ENCODE measurements around the gene SLFN5.
"Not testable (repeated sequence)": the region's sequence is repeated elsewhere in the genome, so short reads cannot be mapped to it uniquely, and the experiment has no call there.

The SLFN5 gene

DNA sequence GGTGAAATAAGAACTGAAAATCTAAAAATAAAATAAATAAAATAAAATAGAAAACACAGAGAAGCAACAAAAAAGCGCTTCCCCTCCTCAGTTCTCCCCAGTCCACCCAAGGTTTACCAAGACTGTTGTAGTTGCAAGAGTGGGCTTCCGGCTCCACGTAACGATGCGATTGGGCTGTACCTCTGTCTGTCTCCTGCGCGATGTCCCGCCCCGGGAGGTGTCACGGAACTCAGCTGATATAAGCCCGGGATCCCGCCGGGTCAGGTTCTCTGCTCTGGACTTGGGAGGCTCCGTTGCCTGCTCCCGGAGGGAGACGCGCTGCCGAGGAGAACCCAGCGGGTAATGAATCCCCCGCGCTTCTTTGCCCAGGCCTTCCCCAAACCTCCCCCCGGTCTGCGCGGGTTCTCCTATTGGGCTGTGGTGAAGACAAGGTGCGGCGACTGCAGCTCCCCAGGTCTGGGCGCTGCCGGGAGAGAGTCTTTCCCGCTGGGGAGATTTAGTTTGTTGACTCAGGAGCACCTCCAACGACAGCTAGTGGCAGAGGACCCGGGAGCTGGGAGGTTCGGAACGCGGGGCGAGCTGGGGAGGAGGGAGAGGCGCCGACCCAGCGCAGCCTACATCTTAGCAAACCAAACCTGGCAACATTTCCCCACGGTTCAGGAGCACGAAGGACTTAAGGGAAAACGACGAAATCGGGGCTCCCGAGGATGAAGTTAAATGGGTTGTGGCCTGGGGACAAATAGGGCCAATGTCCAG is at the start of gene SLFN5:
TSS of gene SLFN5 (plus strand) at position 268 of the 756 bp plus-strand sequence. CDS start 15,619 bp downstream, outside the sequence.
- Mint-ChIP-seq H3K4me1 (peaks cover 22 to 47% of the 10 kb centered on the region in 2 donors), H3K36me3 (peaks cover 6 to 10% of the 10 kb centered on the region in 2 donors)

DNA sequence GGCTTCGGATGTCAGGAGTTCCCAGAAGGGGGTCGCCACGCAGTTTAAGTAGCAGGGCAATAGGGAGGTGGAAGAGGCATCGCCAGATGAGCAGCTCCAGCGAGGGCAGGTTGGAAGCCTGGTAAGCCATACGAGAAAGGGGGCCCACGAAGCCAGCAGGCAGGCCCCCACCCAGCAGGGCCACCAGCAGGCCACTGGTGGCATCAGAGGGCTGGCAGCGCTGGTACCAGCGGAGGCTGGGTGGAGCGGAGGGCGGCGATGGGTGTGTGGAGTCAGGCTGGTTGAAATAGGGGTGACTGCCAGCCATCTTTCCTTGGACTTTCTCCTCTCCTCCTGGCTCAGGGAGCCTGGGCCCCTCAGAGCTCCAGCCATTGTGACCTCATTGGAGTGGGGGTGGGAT is 48.9 kb upstream of the SLFN5 start, which contains the start of gene SLC35G3:
TSS of gene SLC35G3 (minus strand) at position 393 of the 400 bp plus-strand sequence. CDS start at position 307, 86 bp downstream.
- not testable (repeated sequence) for DNase-seq; ATAC-seq (replicated peaks); H3K9me3 Mint-ChIP-seq; H3K4me1 Mint-ChIP-seq; H3K27ac Mint-ChIP-seq; H3K4me3 Mint-ChIP-seq; H3K36me3 Mint-ChIP-seq
- peaks cover 23 to 36% of the 10 kb centered on the region in 2 donors for H3K27me3 Mint-ChIP-seq

More for the DNA sequence above, at the start of gene SLFN5:
- H3K27me3 Mint-ChIP-seq = peaks cover 0 to 10% of the 10 kb centered on the region in 2 donors
- ATAC-seq (replicated peaks) (peak; percentile 84 to 88), DNase-seq (peak; percentile 86)
- peak within 1 kb of the TSS; percentile 95 to 100 for H3K4me3 Mint-ChIP-seq
- peak within 1 kb of the TSS; percentile 97 for H3K27ac Mint-ChIP-seq
- no peaks in the 10 kb centered on the region for H3K9me3 Mint-ChIP-seq

DNA sequence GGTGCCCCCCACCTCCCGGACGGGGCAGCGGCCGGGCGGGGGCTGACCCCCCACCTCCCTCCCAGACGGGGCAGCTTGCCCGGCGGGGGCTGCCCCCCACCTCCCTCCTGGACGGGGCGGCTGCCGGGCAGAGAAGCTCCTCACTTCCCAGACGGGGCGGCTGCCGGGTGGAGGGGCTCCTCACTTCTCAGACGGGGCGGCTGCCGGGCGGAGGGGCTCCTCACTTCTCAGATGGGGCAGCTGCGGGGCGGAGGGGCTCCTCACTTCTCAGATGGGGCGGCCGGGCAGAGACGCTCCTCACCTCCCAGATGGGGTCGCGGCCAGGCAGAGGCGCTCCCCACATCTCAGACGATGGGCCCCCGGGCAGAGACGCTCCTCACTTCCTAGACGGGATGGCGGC is 47.8 kb upstream of the SLFN5 start:
- not testable (repeated sequence) for H3K4me1 Mint-ChIP-seq

DNA sequence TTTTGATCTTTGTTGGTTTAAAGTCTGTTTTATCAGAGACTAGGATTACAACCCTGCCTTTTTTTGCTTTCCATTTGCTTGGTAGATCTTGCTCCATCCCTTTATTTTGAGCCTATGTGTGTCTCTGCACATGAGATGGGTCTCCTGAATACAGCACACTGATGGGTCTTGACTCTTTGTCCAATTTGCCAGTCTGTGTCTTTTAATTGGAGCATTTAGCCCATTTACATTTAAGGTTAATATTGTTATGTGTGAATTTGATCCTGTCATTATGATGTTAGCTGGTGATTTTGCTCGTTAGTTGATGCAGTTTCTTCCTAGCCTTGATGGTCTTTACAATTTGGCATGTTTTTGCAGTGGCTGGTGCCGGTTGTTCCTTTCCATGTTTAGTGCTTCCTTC is 40.3 kb upstream of the SLFN5 start:
- H3K4me3 Mint-ChIP-seq; ATAC-seq (replicated peaks): not testable (repeated sequence)

More for the DNA sequence above, 47.8 kb upstream of the SLFN5 start:
- not testable (repeated sequence) for H3K36me3 Mint-ChIP-seq; H3K4me3 Mint-ChIP-seq; ATAC-seq (replicated peaks); DNase-seq; H3K27ac Mint-ChIP-seq
- peaks cover 9 to 11% of the 10 kb centered on the region in 2 donors for H3K9me3 Mint-ChIP-seq
- peaks cover 31 to 47% of the 10 kb centered on the region in 2 donors for H3K27me3 Mint-ChIP-seq

DNA sequence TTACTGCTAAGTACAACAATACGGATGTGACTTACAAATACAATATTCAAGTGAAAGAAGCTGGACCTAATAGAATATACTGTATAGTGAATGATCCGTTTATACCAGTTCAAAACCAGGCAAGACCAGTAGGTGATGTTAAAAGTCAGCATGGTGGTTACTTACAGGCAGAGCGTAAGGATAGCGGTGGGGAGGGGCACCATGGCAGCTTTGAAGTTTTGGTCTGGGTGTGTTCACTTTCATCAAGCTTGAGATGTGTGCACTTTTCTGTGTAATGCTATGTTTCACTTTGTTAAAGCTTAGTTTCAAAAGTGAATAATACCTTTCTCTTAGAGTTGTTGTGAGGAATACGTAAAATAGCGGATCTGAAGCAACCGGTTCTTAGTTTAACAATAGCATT is 32.1 kb upstream of the SLFN5 start:
- peaks cover 58 to 60% of the 10 kb centered on the region in 2 donors for H3K27me3 Mint-ChIP-seq
- H3K27ac Mint-ChIP-seq = no peak overlapping the region
- no peak for DNase-seq
- peaks cover 6 to 7% of the 10 kb centered on the region in 2 donors for H3K4me1 Mint-ChIP-seq
- no peak for ATAC-seq (replicated peaks)
- no peak overlapping the region for H3K4me3 Mint-ChIP-seq
- H3K9me3 Mint-ChIP-seq = peaks cover 0 to 2% of the 10 kb centered on the region in 2 donors
- H3K36me3 Mint-ChIP-seq = no peaks in the 10 kb centered on the region

More for the DNA sequence above, 40.3 kb upstream of the SLFN5 start:
- not testable (repeated sequence) for H3K27ac Mint-ChIP-seq, H3K36me3 Mint-ChIP-seq, H3K4me1 Mint-ChIP-seq, DNase-seq
- H3K9me3 Mint-ChIP-seq = peaks cover 17 to 21% of the 10 kb centered on the region in 2 donors
- peaks cover 56 to 58% of the 10 kb centered on the region in 2 donors for H3K27me3 Mint-ChIP-seq

DNA sequence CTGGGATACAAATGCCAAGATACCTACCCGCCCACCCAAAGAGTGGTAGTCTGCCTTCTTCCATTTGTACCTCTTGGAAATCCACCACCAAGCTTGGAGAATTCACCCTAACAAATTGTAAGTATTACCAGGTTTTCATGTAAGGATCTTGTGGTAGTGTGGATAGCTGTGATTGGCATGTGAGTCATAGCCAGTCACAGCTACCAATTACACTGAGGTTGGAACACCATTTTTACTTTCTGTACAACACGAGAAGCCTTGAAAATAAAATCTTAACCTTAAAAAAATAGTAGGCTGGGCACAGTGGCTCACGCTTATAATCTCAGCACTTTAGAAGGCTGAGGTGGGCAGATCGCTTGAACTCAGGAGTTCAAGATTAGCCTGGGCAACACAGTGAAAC is 30.2 kb upstream of the SLFN5 start:
- no peak for DNase-seq
- no peak overlapping the region for H3K27ac Mint-ChIP-seq
- peaks cover 52 to 53% of the 10 kb centered on the region in 2 donors for H3K27me3 Mint-ChIP-seq
- H3K4me1 Mint-ChIP-seq = peaks cover 6 to 7% of the 10 kb centered on the region in 2 donors
- no peak for ATAC-seq (replicated peaks)
- H3K36me3 Mint-ChIP-seq = no peaks in the 10 kb centered on the region
- H3K4me3 Mint-ChIP-seq = no peak overlapping the region
- H3K9me3 Mint-ChIP-seq = peaks cover 0 to 2% of the 10 kb centered on the region in 2 donors

DNA sequence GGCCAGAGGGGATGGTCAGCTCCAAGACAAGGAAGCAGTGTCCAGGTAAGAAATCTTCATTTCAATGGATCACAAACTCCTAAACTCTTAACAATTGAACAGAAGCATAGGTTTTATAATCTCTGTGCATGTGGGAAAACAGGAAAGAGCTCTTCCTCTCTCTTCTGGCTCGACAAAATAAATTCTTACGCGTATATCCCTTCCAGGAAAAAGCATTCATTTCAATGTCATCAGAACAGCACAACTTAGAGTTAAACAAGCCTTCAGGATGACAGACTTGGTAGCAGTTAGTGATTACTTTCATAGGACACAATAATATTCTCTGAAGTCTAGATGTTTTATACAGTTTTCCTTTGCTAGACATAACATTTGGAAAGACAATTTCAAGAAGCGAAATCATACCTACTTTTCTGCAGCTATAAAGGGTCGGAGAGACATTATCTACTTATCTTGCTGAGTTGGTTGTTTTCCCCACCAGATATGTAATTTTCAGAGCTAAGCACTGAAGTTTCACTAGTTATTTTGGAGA is 29.4 kb upstream of the SLFN5 start:
- H3K9me3 Mint-ChIP-seq = peaks cover 0 to 2% of the 10 kb centered on the region in 2 donors
- no peak overlapping the region for H3K27ac Mint-ChIP-seq
- peaks cover 6 to 7% of the 10 kb centered on the region in 2 donors for H3K4me1 Mint-ChIP-seq
- H3K4me3 Mint-ChIP-seq = no peak overlapping the region
- ATAC-seq (replicated peaks) (no peak), DNase-seq (no peak)
- peaks cover 49 to 53% of the 10 kb centered on the region in 2 donors for H3K27me3 Mint-ChIP-seq
- no peaks in the 10 kb centered on the region for H3K36me3 Mint-ChIP-seq

DNA sequence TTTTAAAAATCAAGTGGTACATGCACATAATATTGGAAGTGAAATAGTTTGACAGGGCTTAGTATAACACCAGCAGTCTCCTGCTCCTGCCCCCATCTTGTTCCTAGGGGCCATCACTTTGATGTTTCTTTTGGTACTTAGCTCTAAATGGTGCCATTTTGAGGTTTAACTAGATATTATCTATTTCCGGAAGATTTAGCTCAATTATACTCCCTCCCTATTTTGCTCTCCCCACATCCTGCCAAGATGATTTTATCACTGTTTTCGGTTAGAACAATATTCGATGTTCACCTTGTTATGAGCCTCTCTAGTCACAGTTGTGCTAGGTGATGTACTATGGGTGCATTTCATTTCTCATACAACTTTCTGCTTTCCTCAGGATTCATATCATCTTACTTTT is 28.7 kb upstream of the SLFN5 start:
- peaks cover 0 to 2% of the 10 kb centered on the region in 2 donors for H3K9me3 Mint-ChIP-seq
- no peak for DNase-seq

DNA sequence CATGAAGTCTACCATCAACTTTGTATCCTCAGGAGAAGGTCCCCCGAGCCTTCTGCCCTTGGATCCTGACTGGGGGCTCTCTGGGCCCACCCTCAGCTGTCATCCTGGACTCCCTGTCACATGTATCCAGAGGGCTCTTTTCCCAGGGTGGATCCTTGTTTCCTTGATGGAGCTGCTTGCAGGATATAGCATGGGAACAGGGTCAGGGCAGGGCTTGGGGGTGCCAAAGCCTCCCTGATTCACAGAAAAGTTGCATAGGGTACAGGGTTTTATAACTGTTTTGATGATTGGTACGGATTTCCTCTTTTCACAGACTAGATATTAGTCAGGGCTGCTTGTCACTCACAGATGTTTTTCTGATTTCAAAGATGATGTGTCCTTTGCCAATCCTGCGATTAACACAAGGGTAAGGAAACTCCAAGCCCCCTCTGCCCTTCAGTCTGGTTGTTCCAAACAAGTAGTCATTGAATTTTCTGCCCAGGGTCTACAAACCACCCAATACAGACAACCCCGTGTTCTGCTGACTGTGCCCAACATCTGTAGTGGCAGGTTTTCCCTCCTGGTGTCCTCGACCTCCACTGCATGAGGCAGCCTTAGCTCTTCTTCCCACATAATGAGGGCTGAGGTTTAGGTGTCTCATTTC is 28.1 kb upstream of the SLFN5 start:
- no peaks in the 10 kb centered on the region for H3K9me3 Mint-ChIP-seq
- H3K27ac Mint-ChIP-seq = peak overlapping the region; percentile 59
- H3K4me1 Mint-ChIP-seq = peaks cover 6 to 12% of the 10 kb centered on the region in 2 donors
- H3K4me3 Mint-ChIP-seq = no peak overlapping the region
- no peaks in the 10 kb centered on the region for H3K36me3 Mint-ChIP-seq
- peaks cover 36 to 47% of the 10 kb centered on the region in 2 donors for H3K27me3 Mint-ChIP-seq
- DNase-seq = no peak
- peak; percentile 71 to 75 for ATAC-seq (replicated peaks)

More for the DNA sequence above, 28.7 kb upstream of the SLFN5 start:
- Mint-ChIP-seq H3K4me1 (peaks cover 6 to 12% of the 10 kb centered on the region in 2 donors), H3K27ac (no peak overlapping the region), H3K4me3 (no peak overlapping the region), H3K36me3 (no peaks in the 10 kb centered on the region), H3K27me3 (peaks cover 41 to 52% of the 10 kb centered on the region in 2 donors)
- ATAC-seq (replicated peaks) = no peak

DNA sequence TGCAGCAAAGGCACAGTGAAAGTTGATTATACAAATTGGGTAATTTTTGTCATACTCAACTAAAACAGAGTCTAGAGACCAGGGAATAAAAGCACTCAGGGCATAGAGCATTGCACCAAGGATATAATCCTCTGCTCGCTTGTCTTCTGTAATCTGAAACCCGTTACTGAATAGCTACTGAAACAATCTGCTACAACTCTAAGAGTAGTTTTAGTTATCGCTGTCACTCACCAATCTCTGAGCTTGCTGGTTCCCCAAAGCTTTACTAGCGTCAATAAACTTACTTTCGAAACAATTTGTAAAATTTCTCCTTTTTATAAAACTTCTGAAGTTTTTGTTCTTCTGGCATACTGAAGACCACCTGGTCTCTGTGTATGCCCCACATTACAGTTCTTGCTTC is 25.8 kb upstream of the SLFN5 start:
- Mint-ChIP-seq H3K36me3 (no peaks in the 10 kb centered on the region), H3K27me3 (peaks cover 25 to 35% of the 10 kb centered on the region in 2 donors), H3K4me3 (no peak overlapping the region), H3K4me1 (peaks cover 6 to 12% of the 10 kb centered on the region in 2 donors), H3K27ac (no peak overlapping the region), H3K9me3 (no peaks in the 10 kb centered on the region)
- ATAC-seq (replicated peaks) = no peak
- DNase-seq = no peak

DNA sequence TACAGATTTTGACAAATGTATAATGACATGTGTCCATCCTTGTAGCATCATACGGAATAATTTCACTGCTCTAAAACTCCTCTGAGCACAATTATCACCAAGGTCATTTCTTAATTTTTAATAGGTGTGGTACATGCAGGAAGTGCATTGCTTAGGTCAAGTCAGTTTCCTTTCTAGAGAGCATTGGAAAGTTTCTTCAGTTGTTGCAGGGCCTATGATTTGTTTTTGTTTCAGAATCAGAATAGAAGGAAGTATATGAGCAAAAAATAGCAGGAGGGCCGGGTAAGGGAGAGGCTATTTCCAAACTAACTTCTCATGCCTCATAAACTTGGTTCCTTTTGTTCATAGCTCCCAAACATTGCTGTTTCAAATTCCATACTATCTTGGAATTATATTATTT is 24.0 kb upstream of the SLFN5 start:
- ATAC-seq (replicated peaks) = no peak
- Mint-ChIP-seq H3K27ac (no peak overlapping the region), H3K4me1 (peaks cover 6 to 11% of the 10 kb centered on the region in 2 donors), H3K9me3 (peaks cover 0 to 4% of the 10 kb centered on the region in 2 donors), H3K4me3 (no peak overlapping the region), H3K27me3 (peaks cover 17 to 29% of the 10 kb centered on the region in 2 donors), H3K36me3 (no peaks in the 10 kb centered on the region)
- no peak for DNase-seq

DNA sequence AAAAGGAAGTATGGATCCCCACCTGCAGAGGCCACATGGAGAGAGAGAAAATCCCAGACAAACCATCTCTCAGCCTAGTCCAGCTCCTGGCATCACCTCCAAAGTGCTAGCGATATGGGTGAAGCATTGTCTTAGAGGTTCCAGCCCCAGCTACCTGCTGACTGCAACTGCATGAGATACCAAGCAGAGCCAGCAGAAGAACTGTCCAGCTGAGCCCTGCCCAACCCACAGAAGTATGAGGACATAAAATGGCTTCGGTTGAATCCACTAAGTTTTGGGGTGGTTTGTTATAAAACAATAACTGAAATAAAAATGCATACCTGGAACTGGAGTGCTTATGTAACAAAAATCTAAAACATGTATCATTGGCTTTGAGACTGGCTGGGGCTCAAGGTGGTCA is 20.4 kb upstream of the SLFN5 start:
- Mint-ChIP-seq H3K27me3 (peaks cover 21 to 26% of the 10 kb centered on the region in 2 donors), H3K4me1 (peaks cover 0 to 5% of the 10 kb centered on the region in 2 donors), H3K36me3 (no peaks in the 10 kb centered on the region), H3K27ac (no peak overlapping the region), H3K4me3 (no peak overlapping the region), H3K9me3 (peaks cover 0 to 4% of the 10 kb centered on the region in 2 donors)
- ATAC-seq (replicated peaks) (no peak), DNase-seq (no peak)

DNA sequence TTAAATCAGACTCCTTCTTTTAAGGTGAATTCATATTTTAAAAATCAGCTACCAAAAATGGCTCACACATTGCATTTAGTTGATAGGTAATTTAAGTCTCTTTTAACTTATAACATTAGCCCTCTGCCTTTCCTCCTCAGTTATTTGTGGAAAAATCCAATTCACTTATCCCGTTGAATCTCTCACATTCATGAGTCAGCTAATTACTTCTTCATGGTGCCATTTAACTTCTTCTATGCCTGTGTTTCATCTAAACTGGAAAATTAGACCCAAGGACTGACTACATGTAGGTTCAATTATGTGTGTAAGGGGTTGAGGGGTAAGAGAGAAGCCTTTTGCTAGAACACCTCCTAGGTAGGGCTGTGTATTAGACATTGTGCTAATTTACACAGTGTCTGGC is 18.4 kb upstream of the SLFN5 start:
- peaks cover 28 to 34% of the 10 kb centered on the region in 2 donors for H3K27me3 Mint-ChIP-seq
- no peak for ATAC-seq (replicated peaks)
- H3K27ac Mint-ChIP-seq = no peak overlapping the region
- no peak for DNase-seq
- no peaks in the 10 kb centered on the region for H3K36me3 Mint-ChIP-seq
- no peaks in the 10 kb centered on the region for H3K4me1 Mint-ChIP-seq
- H3K9me3 Mint-ChIP-seq = peaks cover 0 to 4% of the 10 kb centered on the region in 2 donors
- H3K4me3 Mint-ChIP-seq = no peak overlapping the region

DNA sequence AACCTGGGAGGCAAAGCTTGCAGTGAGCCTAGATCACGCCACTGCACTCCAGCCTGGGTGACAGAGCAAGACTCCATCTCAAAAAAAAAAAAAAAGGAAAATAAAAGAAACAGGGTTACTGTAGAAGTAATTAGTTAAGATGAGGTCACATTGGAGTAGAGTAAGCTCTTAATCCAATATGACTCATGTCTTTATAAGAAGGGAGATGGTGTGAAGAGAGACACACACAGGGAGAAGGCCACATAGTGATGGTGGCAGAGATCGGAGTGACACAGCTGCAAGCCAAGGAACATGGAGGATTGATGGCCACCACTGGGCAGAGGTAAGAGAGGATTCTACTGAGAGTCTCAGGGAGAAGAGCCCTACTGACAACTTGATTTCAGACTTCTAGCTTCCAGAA is 15.3 kb upstream of the SLFN5 start:
- H3K27ac Mint-ChIP-seq = no peak overlapping the region
- DNase-seq = no peak
- peaks cover 42 to 55% of the 10 kb centered on the region in 2 donors for H3K27me3 Mint-ChIP-seq
- no peak for ATAC-seq (replicated peaks)
- no peaks in the 10 kb centered on the region for H3K4me1 Mint-ChIP-seq
- H3K36me3 Mint-ChIP-seq = no peaks in the 10 kb centered on the region
- H3K4me3 Mint-ChIP-seq = no peak overlapping the region
- H3K9me3 Mint-ChIP-seq = peaks cover 0 to 9% of the 10 kb centered on the region in 2 donors

Data from stimulated activated naive B cell treated with anti-CD40 and anti-IgM and Interleukin-4, amounts not matched to agents 10 μg/mL and 1 μg/mL and 100 μg/mL, for 72 hours (primary cell).